ENCODE data around the gene TUBGCP3.

The TUBGCP3 gene

GRCh38 chr13:112447761-112448603 is 140.0 kb downstream of the TUBGCP3 start:
- H3K9me3 ChIP-seq (ENCODE audit: control insufficient read depth, insufficient read depth, low read length) = no peaks in the 10 kb centered on the region
- no peaks in the 10 kb centered on the region for H3K36me3 ChIP-seq (ENCODE audit: insufficient read depth, low read length)
- no peaks in the 10 kb centered on the region for H3K4me1 ChIP-seq (ENCODE audit: insufficient read depth, low read length)
- H3K9ac ChIP-seq (ENCODE audit: low read depth, low read length) = no peak overlapping the region

- Histone ChIP-seq H3K36me3 (ENCODE audit: insufficient read depth, low read length) (no peaks in the 10 kb centered on the region), H3K9me3 (ENCODE audit: control insufficient read depth, insufficient read depth, low read length) (no peaks in the 10 kb centered on the region), H3K4me1 (ENCODE audit: insufficient read depth, low read length) (no peaks in the 10 kb centered on the region), H3K9ac (ENCODE audit: low read depth, low read length) (no peak overlapping the region)
Observed at GRCh38 chr13:112447306-112447705, 140.6 kb downstream of the TUBGCP3 start.

GRCh38 chr13:112446867-112447266 is 141.1 kb downstream of the TUBGCP3 start:
- Histone ChIP-seq H3K9me3 (ENCODE audit: control insufficient read depth, insufficient read depth, low read length) (no peaks in the 10 kb centered on the region), H3K9ac (ENCODE audit: low read depth, low read length) (no peak overlapping the region), H3K4me1 (ENCODE audit: insufficient read depth, low read length) (no peaks in the 10 kb centered on the region), H3K36me3 (ENCODE audit: insufficient read depth, low read length) (no peaks in the 10 kb centered on the region)

- H3K9ac ChIP-seq (ENCODE audit: low read depth, low read length) = no peak overlapping the region
- no peaks in the 10 kb centered on the region for H3K4me1 ChIP-seq (ENCODE audit: insufficient read depth, low read length)
- no peaks in the 10 kb centered on the region for H3K36me3 ChIP-seq (ENCODE audit: insufficient read depth, low read length)
- no peaks in the 10 kb centered on the region for H3K9me3 ChIP-seq (ENCODE audit: control insufficient read depth, insufficient read depth, low read length)
Observed at GRCh38 chr13:112446347-112446861, 141.5 kb downstream of the TUBGCP3 start.

GRCh38 chr13:112445411-112446271 is 142.3 kb downstream of the TUBGCP3 start:
- H3K9ac ChIP-seq (ENCODE audit: low read depth, low read length) = no peak overlapping the region

GRCh38 chr13:112444416-112445399 is 143.2 kb downstream of the TUBGCP3 start:
- H3K4me1 ChIP-seq (ENCODE audit: insufficient read depth, low read length) = no peaks in the 10 kb centered on the region
- no peak overlapping the region for H3K9ac ChIP-seq (ENCODE audit: low read depth, low read length)
- no peaks in the 10 kb centered on the region for H3K9me3 ChIP-seq (ENCODE audit: control insufficient read depth, insufficient read depth, low read length)
- H3K36me3 ChIP-seq (ENCODE audit: insufficient read depth, low read length) = no peaks in the 10 kb centered on the region

More at GRCh38 chr13:112445411-112446271, 142.3 kb downstream of the TUBGCP3 start:
- no peaks in the 10 kb centered on the region for H3K4me1 ChIP-seq (ENCODE audit: insufficient read depth, low read length)
- H3K36me3 ChIP-seq (ENCODE audit: insufficient read depth, low read length) = no peaks in the 10 kb centered on the region
- no peaks in the 10 kb centered on the region for H3K9me3 ChIP-seq (ENCODE audit: control insufficient read depth, insufficient read depth, low read length)

GRCh38 chr13:112443995-112444311 is 144.0 kb downstream of the TUBGCP3 start:
- no peaks in the 10 kb centered on the region for H3K36me3 ChIP-seq (ENCODE audit: insufficient read depth, low read length)

GRCh38 chr13:112443191-112443994 is 144.6 kb downstream of the TUBGCP3 start:
- Histone ChIP-seq H3K36me3 (ENCODE audit: insufficient read depth, low read length) (no peaks in the 10 kb centered on the region), H3K9ac (ENCODE audit: low read depth, low read length) (no peak overlapping the region), H3K4me1 (ENCODE audit: insufficient read depth, low read length) (no peaks in the 10 kb centered on the region), H3K9me3 (ENCODE audit: control insufficient read depth, insufficient read depth, low read length) (0 out of 2 replicates have a peak, but pooled peaks cover under 1% of the 10 kb centered on the region)

More at GRCh38 chr13:112443995-112444311, 144.0 kb downstream of the TUBGCP3 start:
- H3K9ac ChIP-seq (ENCODE audit: low read depth, low read length) = no peak overlapping the region
- H3K9me3 ChIP-seq (ENCODE audit: control insufficient read depth, insufficient read depth, low read length) = no peaks in the 10 kb centered on the region
- H3K4me1 ChIP-seq (ENCODE audit: insufficient read depth, low read length) = no peaks in the 10 kb centered on the region

- peaks cover 3% of the 10 kb centered on the region; the same call in 1 of the 2 replicates for H3K9me3 ChIP-seq (ENCODE audit: control insufficient read depth, insufficient read depth, low read length)
- H3K36me3 ChIP-seq (ENCODE audit: insufficient read depth, low read length) = no peaks in the 10 kb centered on the region
- no peak overlapping the region for H3K9ac ChIP-seq (ENCODE audit: low read depth, low read length)
- no peaks in the 10 kb centered on the region for H3K4me1 ChIP-seq (ENCODE audit: insufficient read depth, low read length)
Observed at GRCh38 chr13:112442483-112443090, 145.4 kb downstream of the TUBGCP3 start.

- no peak overlapping the region for H3K9ac ChIP-seq (ENCODE audit: low read depth, low read length)
- peaks cover 3% of the 10 kb centered on the region; the same call in 1 of the 2 replicates for H3K9me3 ChIP-seq (ENCODE audit: control insufficient read depth, insufficient read depth, low read length)
- no peaks in the 10 kb centered on the region for H3K36me3 ChIP-seq (ENCODE audit: insufficient read depth, low read length)
- no peaks in the 10 kb centered on the region for H3K4me1 ChIP-seq (ENCODE audit: insufficient read depth, low read length)
Observed at GRCh38 chr13:112441779-112442310, 146.1 kb downstream of the TUBGCP3 start.

GRCh38 chr13:112441226-112441625 is 146.7 kb downstream of the TUBGCP3 start:
- Histone ChIP-seq H3K9me3 (ENCODE audit: control insufficient read depth, insufficient read depth, low read length) (peaks cover 3% of the 10 kb centered on the region; the same call in 1 of the 2 replicates), H3K4me1 (ENCODE audit: insufficient read depth, low read length) (no peaks in the 10 kb centered on the region), H3K9ac (ENCODE audit: low read depth, low read length) (no peak overlapping the region), H3K36me3 (ENCODE audit: insufficient read depth, low read length) (no peaks in the 10 kb centered on the region)

GRCh38 chr13:112438515-112438914 is 149.4 kb downstream of the TUBGCP3 start:
- Histone ChIP-seq H3K9me3 (ENCODE audit: control insufficient read depth, insufficient read depth, low read length) (peaks cover 3% of the 10 kb centered on the region; the same call in 1 of the 2 replicates), H3K4me1 (ENCODE audit: insufficient read depth, low read length) (no peaks in the 10 kb centered on the region)

More at GRCh38 chr13:112438515-112438914, 149.4 kb downstream of the TUBGCP3 start:
- Histone ChIP-seq H3K9ac (ENCODE audit: low read depth, low read length) (no peak overlapping the region), H3K36me3 (ENCODE audit: insufficient read depth, low read length) (no peaks in the 10 kb centered on the region)

All from ES-I3 (cell line).